ENCODE measurements around the gene WNT3A.

WNT3A gene

GRCh38 chr1:228031276-228031995 lies 24.6 kb downstream of the WNT3A start:
- DNase-seq, result no peak

GRCh38 chr1:228032041-228032440 lies 25.2 kb downstream of the WNT3A start:
- no peak for DNase-seq

GRCh38 chr1:228033376-228033775 lies 26.6 kb downstream of the WNT3A start:
- no peak for DNase-seq

GRCh38 chr1:228034954-228035837 lies 28.4 kb downstream of the WNT3A start:
- no peak for DNase-seq

GRCh38 chr1:228035844-228036243 lies 29.0 kb downstream of the WNT3A start:
- DNase-seq, result no peak

GRCh38 chr1:228036701-228037231 lies 30.0 kb downstream of the WNT3A start:
- no peak for DNase-seq

GRCh38 chr1:228037401-228038386 lies 30.9 kb downstream of the WNT3A start:
- DNase-seq, result peak in 1 of 2 experiments; percentile 11

- DNase-seq, result no peak
Observed at GRCh38 chr1:228038387-228039005, 31.7 kb downstream of the WNT3A start.

GRCh38 chr1:228039006-228039903 lies 32.5 kb downstream of the WNT3A start:
- no peak for DNase-seq

- DNase-seq, result no peak
Observed at GRCh38 chr1:228039986-228040385, 33.2 kb downstream of the WNT3A start.

GRCh38 chr1:228041316-228041715 lies 34.5 kb downstream of the WNT3A start:
- DNase-seq, result no peak

- DNase-seq, result no peak
Observed at GRCh38 chr1:228042508-228042907, 35.7 kb downstream of the WNT3A start.

GRCh38 chr1:228043281-228043848 lies 36.6 kb downstream of the WNT3A start:
- DNase-seq, result no peak

- no peak for DNase-seq
Observed at GRCh38 chr1:228044961-228045360, 38.2 kb downstream of the WNT3A start.

GRCh38 chr1:228045405-228045804 lies 38.6 kb downstream of the WNT3A start:
- DNase-seq, result no peak

- DNase-seq, result no peak
Observed at GRCh38 chr1:228045871-228046270, 39.1 kb downstream of the WNT3A start.

GRCh38 chr1:228046421-228047182 lies 39.8 kb downstream of the WNT3A start:
- no peak for DNase-seq

- DNase-seq, result no peak
Observed at GRCh38 chr1:228047183-228047466, 40.3 kb downstream of the WNT3A start.

- no peak for DNase-seq
Observed at GRCh38 chr1:228048120-228048519, 41.3 kb downstream of the WNT3A start.

GRCh38 chr1:228048659-228049298 lies 42.0 kb downstream of the WNT3A start:
- DNase-seq, result no peak

All from NCI-H526 (cell line).